HepG2 (cell line): ENCODE data around the gene PITRM1. TPM values are rescaled to one million over a fixed set of nuclear protein-coding genes. Genes with fewer than 3 reads are reported as not detected.

ENCODE experiments used
- ATAC-seq: fragments of 200-7000 bp; cut with Tn5 transposase; 3 replicates; pipeline ENCODE4 v1.9.1; 2020; ENCODE audit warnings: mild to moderate bottlenecking, moderate library complexity
- BruUV-seq: library from RNA; stranded (reverse); fragments of 400-500 nt; replicated peaks from 2 replicates; lab custom pipeline; 2021; lab: Mats Ljungman, UMichigan
- CTCF ChIA-PET: fragments of 300-600 bp; formaldehyde crosslinking; extraction: SDS; loops from one replicate; lab custom pipeline; 2021; ENCODE audit warnings: low total read pairs, inconsistent platforms, low intra/inter-chr PET ratio; lab: Yijun Ruan, JAX
- POLR2A ChIA-PET: fragments of 350-600 bp; sonication (Branson Sonifier 250); formaldehyde crosslinking; loops from one replicate; lab custom pipeline; 2020; ENCODE audit warnings: antibody characterized with exemption, inconsistent platforms; lab: Yijun Ruan, JAX
- DNase-seq: peaks from one replicate; pipeline ENCODE4 v3.0.0-alpha.2; 2015; ENCODE audit warnings: low spot score
- FAIRE-seq: peaks from 3 replicates; lab custom pipeline; 2011; peaks lifted over from hg19 to GRCh38; lab: Jason Lieb, UNC
- H2AFZ ChIP-seq: one replicate; pipeline ENCODE4 v1.6.1; 2011; ENCODE audit warnings: low read length, inconsistent platforms
- H3K27ac ChIP-seq: fragments of 300-600 bp; 3 replicates; pipeline ENCODE4 v1.8.0; 2011; ENCODE audit warnings: mixed run types, mild to moderate bottlenecking, mixed read lengths, low read length, inconsistent platforms; ENCODE audit not compliant: insufficient read depth; ENCODE audit errors: extremely low read length
- H3K27me3 ChIP-seq, 2 experiments: fragments of 200-600 bp in 1 of 2; 2 replicates in 1 of 2; 3 replicates in 1 of 2; pipeline versions ENCODE4 v1.6.0 to v1.8.0; 2011; ENCODE audit warnings: low read length in 2 of 2, mild to moderate bottlenecking in 2 of 2, moderate library complexity in 2 of 2, inconsistent platforms in 1 of 2; ENCODE audit not compliant: insufficient read depth in 2 of 2, control insufficient read depth in 1 of 2
- H3K36me3 ChIP-seq, 2 experiments: fragments of 200-600 bp in 1 of 2; replicated peaks in 1 of 2; 2 replicates in 1 of 2; 3 replicates in 1 of 2; pipeline versions ENCODE4 v1.5.1 to v1.8.0; 2011; ENCODE audit warnings: low read length in 2 of 2, inconsistent platforms in 1 of 2; ENCODE audit not compliant: insufficient read depth in 2 of 2, control insufficient read depth in 1 of 2
- H3K4me1 ChIP-seq: 2 replicates; pipeline ENCODE4 v1.5.1; 2012; ENCODE audit warnings: low read length, inconsistent platforms; ENCODE audit not compliant: insufficient read depth
- H3K4me2 ChIP-seq: 2 replicates; pipeline ENCODE4 v1.6.0; 2011; ENCODE audit warnings: low read depth, low read length, inconsistent platforms
- H3K4me3 ChIP-seq, 3 experiments: fragments of 200-600 bp in 1 of 3; sonication (generic), shearing (Covaris generic) in 1 of 3; replicated peaks in 1 of 3; 2 replicates each; pipeline ENCODE4 v1.5.1; 2011 to 2016; ENCODE audit warnings: low read length in 3 of 3, inconsistent platforms in 2 of 3, low read depth in 2 of 3, mild to moderate bottlenecking in 2 of 3, control low read depth in 1 of 3, mixed read lengths in 1 of 3; ENCODE audit not compliant: insufficient read depth in 1 of 3
- H3K79me2 ChIP-seq: one replicate; pipeline ENCODE4 v1.6.1; 2011; ENCODE audit warnings: low read length, inconsistent platforms; ENCODE audit not compliant: insufficient read depth
- H3K9ac ChIP-seq: 2 replicates; pipeline ENCODE4 v1.6.0; 2011; ENCODE audit warnings: mild to moderate bottlenecking, low read depth, low read length, inconsistent platforms; ENCODE audit not compliant: insufficient read depth
- H3K9me3 ChIP-seq: 2 replicates; pipeline ENCODE4 v1.5.1; 2012; ENCODE audit warnings: mild to moderate bottlenecking, low read length
- H4K20me1 ChIP-seq: 2 replicates; pipeline ENCODE4 v1.6.0; 2011; ENCODE audit warnings: inconsistent platforms, mild to moderate bottlenecking, low read length, moderate library complexity; ENCODE audit not compliant: insufficient read depth
- HNRNPK ChIP-seq: fragments of 200-400 bp; formaldehyde crosslinking; IDR thresholded peaks from 2 replicates; pipeline ENCODE4 v1.6.1; 2018; ENCODE audit warnings: low read length, low read depth, moderate library complexity, mild to moderate bottlenecking; ENCODE audit not compliant: poor library complexity, severe bottlenecking
- SETDB1 ChIP-seq: sonication (generic); formaldehyde crosslinking; IDR thresholded peaks from 2 replicates; pipeline ENCODE4 v1.5.1; 2020; ENCODE audit warnings: missing genetic modification reagents, mild to moderate bottlenecking, borderline replicate concordance
- SSRP1 ChIP-seq: IDR thresholded peaks from 2 replicates; pipeline ENCODE4 v1.6.1; 2016; ENCODE audit warnings: control low read depth
- YY1 ChIP-seq: IDR thresholded peaks from 2 replicates; pipeline ENCODE4 v1.6.1; 2011; ENCODE audit warnings: low read length, low read depth, moderate library complexity, mild to moderate bottlenecking; ENCODE audit not compliant: insufficient read depth, insufficient replicate concordance
- ZNF256 ChIP-seq: sonication (generic); formaldehyde crosslinking; conservative IDR thresholded peaks from 2 replicates; pipeline ENCODE4 v1.4.0; 2020; ENCODE audit warnings: missing genetic modification reagents
- ZNF674 ChIP-seq: sonication (generic); formaldehyde crosslinking; IDR thresholded peaks from 2 replicates; pipeline ENCODE4 v1.5.0; 2020; ENCODE audit warnings: low read depth, mild to moderate bottlenecking, missing genetic modification reagents
- ZNF768 ChIP-seq: sonication (generic); formaldehyde crosslinking; IDR thresholded peaks from 2 replicates; pipeline ENCODE4 v1.4.0; 2020; ENCODE audit warnings: missing genetic modification reagents
- ZSCAN22 ChIP-seq: sonication (generic); formaldehyde crosslinking; IDR thresholded peaks from 2 replicates; pipeline ENCODE4 v1.4.0; 2020; ENCODE audit warnings: mild to moderate bottlenecking, missing genetic modification reagents
- ZSCAN29 ChIP-seq: sonication (generic); formaldehyde crosslinking; conservative IDR thresholded peaks from 2 replicates; pipeline ENCODE4 v1.4.0; 2020; ENCODE audit warnings: mild to moderate bottlenecking, missing genetic modification reagents
- WGBS: methylation state at CpG from one replicate; pipeline ENCODE4 v1.1.6; 2017; ENCODE audit warnings: low lambda C conversion rate; 5-methylcytosine and 5-hydroxymethylcytosine counted together
- in situ Hi-C: cut with HindIII; loops from 2 replicates; pipeline ENCODE4 v1.10.0; 2017; ENCODE audit warnings: low pct_unique_long_range_greater_than_20kb; ENCODE audit not compliant: extremely low pct_ligation_motif_present
- intact Hi-C: fragments of 100-400 bp; cut with micrococcal nuclease; formaldehyde crosslinking; loops from one replicate; pipeline ENCODE4 v1.10.0; 2022; ENCODE audit not compliant: unreplicated experiment
- polyA plus RNA-seq, 8 experiments: library from polyadenylated mRNA; depleted of rRNA in 3 of 8; stranded (reverse) in 7 of 8; unstranded in 1 of 8; fragments of >200 nt; fragmentation: Illumina TruSeq in 4 of 8; extraction: Trizol in 4 of 8; gene quantifications; 2 replicates each; pipeline versions ENCODE4 v1.2.1 to v1.2.3, GENCODE V29; 2011 to 2016; ENCODE audit warnings: low read depth in 4 of 8, missing spikeins in 1 of 8, mixed read lengths in 1 of 8; ENCODE audit not compliant: insufficient read depth in 1 of 8
- total RNA-seq, 5 experiments: library from RNA; depleted of rRNA; stranded (reverse); fragments of >200 nt; fragmentation: Illumina TruSeq; extraction: Trizol; gene quantifications; 2 replicates each; pipeline ENCODE4 v1.2.3, GENCODE V29; 2016; ENCODE audit warnings: low read depth in 1 of 5
- TF ChIP-seq, protein P1 (sequence below): sonication (generic); formaldehyde crosslinking; conservative IDR thresholded peaks from 2 replicates; pipeline ENCODE4 v1.5.0; 2020; ENCODE audit warnings: missing genetic modification reagents

PITRM1 gene
- total and polyA plus RNA-seq, 2 of the 13 experiments (the other 11 are each of a cell fraction or from before 2014, with no cell fraction given) = 16.4 to 29.0 TPM

- no peak for FAIRE-seq
- POLR2A ChIA-PET = no interaction called here
- intact Hi-C loops = no loop called here
Observed at GRCh38 chr10:3124412-3125175, 48.0 kb downstream of the PITRM1 start.

More at GRCh38 chr10:3124412-3125175, 48.0 kb downstream of the PITRM1 start:
- no peak overlapping the region for H3K4me2 ChIP-seq
- H3K4me1 ChIP-seq = no peaks in the 10 kb centered on the region
- no peak for ATAC-seq
- TF ChIP-seq ZNF768 = no peak
- no peak for TF ChIP-seq ZNF674 (CRISPR knock-in tag)
- TF ChIP-seq, protein P1, sequence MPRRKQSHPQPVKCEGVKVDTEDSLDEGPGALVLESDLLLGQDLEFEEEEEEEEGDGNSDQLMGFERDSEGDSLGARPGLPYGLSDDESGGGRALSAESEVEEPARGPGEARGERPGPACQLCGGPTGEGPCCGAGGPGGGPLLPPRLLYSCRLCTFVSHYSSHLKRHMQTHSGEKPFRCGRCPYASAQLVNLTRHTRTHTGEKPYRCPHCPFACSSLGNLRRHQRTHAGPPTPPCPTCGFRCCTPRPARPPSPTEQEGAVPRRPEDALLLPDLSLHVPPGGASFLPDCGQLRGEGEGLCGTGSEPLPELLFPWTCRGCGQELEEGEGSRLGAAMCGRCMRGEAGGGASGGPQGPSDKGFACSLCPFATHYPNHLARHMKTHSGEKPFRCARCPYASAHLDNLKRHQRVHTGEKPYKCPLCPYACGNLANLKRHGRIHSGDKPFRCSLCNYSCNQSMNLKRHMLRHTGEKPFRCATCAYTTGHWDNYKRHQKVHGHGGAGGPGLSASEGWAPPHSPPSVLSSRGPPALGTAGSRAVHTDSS (CRISPR knock-in tag) = no peak
- no peak for TF ChIP-seq ZSCAN22 (CRISPR knock-in tag)
- no peak for TF ChIP-seq ZNF256 (CRISPR knock-in tag)
- no peak for TF ChIP-seq SSRP1 (CRISPR knock-in tag)
- TF ChIP-seq ZSCAN29 (CRISPR knock-in tag) = no peak
- no peak for TF ChIP-seq YY1
- no peak for TF ChIP-seq HNRNPK
- TF ChIP-seq SETDB1 (CRISPR knock-in tag) = no peak
- no peak overlapping the region for H3K9ac ChIP-seq
- no peak overlapping the region for H3K4me3 ChIP-seq
- no peaks in the 10 kb centered on the region for H3K27me3 ChIP-seq
- DNase-seq = no peak
- H3K9me3 ChIP-seq = no peaks in the 10 kb centered on the region
- no peaks in the 10 kb centered on the region for H3K79me2 ChIP-seq
- no peak overlapping the region for H2AFZ ChIP-seq
- no TSS peak for BruUV-seq
- H3K36me3 ChIP-seq = no peaks in the 10 kb centered on the region
- H4K20me1 ChIP-seq = no peaks in the 10 kb centered on the region
- 83% methylated on average over 25 of the region's 40 CpGs for WGBS
- in situ Hi-C loops = no loop called here
- CTCF ChIA-PET = no interaction called here
- no peak overlapping the region for H3K27ac ChIP-seq
